ENCODE results near the gene TCTN1.

GRCh38 chr12:110658878-110659277 is 44.9 kb downstream of the TCTN1 start:
- TF ChIP-seq POLR2A (IDR thresholded peaks at IDR 0.05; ENCODE audit: low read depth, low read length) (no peak), POLR2AphosphoS5 (IDR thresholded peaks at IDR 0.05; ENCODE audit: low read depth, low read length) (no peak)
